ENCODE measurements around the gene PHLPP1.

PHLPP1 gene

DNA sequence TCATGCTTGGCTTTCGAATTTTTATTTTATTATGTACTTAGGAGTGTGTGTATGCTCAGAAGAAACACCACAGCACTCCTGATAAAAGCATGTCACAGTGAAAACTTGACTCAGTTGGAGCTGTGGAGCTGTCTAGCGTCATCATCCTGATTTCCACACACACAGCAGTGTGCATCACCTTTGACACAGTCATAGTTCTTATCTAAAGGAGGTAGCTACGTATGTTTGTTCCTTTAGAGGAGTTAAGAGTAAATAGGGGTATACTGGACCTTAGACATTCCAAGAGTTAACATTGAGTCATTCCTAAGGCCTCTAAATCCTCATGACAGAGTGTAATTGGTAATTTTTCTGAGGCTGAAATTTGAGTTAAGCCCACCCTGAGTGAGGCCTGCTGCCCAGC lies 96.9 kb downstream of the PHLPP1 start:
- DNase-seq = no peak

DNA sequence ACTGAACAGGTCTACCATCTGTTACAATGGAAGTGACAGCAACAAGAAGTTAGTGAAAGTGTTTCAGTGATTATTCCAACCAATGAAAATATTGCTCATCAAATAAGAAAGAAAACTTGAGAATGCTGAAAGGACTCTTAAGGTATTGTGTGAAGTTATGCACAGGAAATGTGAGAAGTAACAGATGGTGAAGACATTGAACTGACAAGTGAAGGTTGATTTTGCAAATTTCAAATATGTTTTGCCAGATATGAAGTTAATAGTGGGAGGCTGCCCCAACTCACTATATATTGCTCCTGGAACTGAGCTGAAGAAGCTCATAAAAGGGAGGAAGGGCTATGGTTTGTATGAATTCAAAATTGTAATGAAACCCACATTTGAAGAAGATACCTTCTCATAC lies 97.5 kb downstream of the PHLPP1 start:
- DNase-seq = no peak

DNA sequence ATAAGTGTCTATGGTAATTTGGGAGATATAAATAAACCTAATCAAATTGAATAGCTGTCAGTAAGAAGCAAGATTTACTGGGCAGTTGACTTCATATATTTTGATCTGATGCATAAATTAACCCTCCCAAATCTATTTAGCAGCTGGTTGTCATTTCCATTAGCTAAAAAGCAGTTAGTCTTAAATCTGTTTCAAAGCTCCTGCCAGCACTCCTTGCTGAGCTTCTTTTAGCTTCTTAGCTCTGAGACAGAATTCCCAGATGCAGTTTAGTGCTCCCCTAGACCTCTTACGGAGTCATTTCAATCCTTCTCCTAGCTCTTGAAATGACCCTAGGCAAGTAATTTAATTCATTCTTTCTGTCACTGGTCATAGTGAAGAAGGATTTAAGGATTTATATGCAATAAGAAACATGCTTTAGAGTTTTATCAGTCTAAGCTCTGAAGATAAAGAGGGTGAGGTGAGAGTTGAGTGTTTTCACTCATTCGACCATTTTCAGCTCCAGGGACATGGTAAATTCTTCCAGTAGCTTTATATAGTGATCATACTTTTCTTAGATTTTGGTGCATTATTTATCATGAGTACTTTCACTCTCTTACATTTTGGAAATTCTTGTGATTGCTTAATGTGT lies 98.9 kb downstream of the PHLPP1 start:
- DNase-seq = no peak

DNA sequence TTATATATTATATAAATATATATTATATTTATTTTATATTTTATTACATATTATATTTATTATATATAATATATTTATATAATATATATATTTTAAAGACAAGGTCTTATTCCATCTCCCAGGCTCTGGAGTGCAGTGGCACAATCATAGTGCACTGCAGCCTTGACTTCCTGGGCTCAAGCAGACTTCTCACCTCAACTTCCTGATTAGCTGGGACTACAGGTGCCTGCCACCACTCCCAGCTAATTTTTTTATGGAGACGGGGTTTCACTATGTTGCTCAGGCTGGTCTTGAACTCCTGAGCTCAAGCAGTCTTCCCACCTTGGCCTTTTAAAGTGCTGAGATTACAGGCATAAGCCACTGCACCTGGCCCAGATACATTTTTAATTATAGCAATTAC lies 110.0 kb downstream of the PHLPP1 start:
- DNase-seq = no peak

DNA sequence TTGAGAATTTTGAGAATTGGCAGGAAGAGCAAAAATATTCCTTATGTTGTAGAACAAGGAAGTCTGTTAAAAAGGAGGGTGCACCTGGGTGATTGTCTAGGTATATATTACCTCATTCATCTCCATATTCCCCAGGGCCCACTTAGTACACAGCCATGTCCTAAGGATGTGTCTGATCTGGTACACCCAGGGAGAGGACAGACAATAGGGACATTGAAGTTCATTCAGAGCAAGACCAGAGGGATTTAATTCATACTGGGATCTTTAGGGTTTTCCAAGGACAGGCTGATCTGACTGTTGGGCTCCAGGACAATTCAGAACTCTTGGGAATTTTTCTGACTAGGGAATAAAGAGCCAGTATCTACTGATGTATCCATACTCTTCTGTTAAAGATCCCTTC lies 112.1 kb downstream of the PHLPP1 start:
- DNase-seq = no peak

DNA sequence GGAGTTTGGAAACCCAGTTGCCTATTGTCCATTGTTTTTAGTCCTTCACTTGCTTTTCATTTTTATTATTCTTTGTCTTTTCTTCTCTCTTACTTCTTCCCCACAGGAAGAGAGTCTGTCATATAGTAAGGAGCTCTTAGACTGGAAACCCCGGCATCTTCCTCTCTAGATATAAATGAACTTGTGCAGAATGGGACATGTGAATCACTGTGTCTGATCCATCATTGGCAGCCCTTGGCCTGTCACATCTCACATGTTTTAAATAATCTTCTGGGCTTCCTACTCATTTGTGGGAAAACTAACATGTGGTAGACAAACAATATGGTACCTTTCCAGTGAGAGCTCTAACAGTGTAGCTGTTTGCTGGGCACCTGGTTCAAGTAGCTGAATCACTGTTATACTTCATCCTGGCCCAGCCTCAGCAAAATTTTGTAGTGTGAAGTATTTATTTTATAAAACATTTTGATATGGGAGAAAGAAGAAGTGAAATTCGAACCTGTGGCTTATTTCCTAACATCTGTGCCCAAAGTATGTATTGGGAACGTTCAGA lies 112.8 kb downstream of the PHLPP1 start:
- no peak for DNase-seq

DNA sequence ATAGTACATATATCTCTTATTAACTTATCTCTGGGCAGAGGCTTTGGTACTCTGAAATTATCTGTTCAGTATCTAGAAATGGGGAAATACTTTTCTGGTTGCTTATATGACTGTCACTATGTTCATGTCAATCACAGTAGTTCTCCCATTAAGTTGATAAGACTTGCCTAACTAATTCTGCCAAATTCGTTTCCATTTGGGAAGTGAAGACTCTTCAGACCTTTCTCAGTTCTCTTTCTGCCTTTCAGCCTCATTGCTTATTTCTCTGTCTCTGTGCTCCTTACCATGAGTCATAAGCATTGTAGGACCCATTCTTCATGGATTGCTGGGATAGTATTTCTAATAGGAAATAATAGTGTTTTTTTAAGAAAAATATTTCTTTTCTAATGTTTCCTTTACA lies 113.5 kb downstream of the PHLPP1 start:
- DNase-seq = no peak

DNA sequence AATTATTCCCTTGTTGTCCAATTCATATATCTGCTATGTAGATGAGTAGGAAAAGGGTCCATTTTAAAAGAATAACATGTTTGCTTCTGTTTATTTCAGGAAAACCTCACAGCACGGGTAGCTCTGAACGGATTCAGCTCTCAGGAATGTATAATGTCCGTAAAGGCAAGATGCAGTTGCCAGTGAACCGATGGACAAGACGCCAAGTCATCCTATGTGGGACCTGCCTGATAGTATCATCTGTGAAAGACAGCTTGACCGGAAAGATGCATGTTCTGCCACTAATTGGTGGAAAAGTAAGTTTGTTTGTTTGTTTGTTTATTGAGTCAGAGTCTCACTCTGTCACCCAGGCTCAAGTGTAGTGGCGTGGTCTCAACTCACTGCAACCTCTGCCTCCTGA lies 114.6 kb downstream of the PHLPP1 start:
- DNase-seq = no peak

DNA sequence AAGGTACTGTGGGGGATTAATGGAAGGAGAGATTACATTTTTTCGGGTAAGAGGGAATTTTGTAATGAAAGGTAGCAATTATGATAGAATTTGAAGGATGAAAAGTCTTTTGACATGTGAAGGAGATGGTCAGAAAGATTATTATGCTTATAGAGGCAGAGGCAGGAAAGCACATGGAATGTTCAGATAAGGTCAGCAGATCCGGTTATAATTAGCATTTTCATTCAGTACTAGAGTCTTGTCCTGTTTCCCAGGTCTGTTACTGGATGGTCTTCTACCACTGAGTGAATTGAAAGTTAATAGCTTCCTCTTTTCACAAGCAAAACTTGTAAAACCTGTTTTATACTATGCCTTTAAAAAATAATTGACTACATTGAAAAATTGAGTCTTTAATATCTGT lies 116.9 kb downstream of the PHLPP1 start:
- no peak for DNase-seq

DNA sequence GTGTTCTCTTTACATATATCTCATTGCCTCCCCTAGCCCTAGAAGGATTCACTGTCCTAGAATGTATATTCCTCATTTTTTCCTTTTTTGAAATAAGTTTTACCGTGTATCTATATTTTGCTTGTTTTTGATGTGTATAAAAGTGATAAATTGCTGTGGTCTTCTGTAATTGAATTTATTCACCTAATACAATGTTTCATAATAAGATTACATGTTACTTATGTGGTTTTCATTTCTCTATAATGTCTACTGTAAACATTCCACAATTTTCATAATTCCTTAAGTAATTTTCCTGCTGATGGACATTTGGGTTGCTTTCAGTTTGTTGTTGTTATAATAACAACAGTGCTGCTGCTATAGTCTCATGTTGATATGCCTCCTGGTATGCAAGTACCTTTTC lies 118.2 kb downstream of the PHLPP1 start:
- no peak for DNase-seq

DNA sequence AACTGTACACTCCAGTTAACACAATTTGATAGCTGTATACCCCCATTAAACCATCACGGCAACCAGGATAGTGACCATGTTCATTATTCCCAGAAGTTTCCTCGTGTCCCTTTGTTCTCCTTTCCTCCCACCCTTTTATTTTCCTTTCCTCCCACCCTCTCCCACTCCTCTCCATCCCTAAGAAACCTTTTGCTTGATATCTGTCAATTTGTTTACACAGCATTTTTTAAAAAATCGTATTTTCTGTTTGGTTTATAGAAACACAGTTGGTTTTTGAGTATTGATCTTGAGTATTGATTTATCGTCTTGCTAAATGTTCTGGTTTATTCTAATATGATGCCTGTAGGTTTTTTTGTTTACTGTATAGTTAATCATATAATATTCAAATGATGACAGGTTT lies 119.4 kb downstream of the PHLPP1 start:
- no peak for DNase-seq

DNA sequence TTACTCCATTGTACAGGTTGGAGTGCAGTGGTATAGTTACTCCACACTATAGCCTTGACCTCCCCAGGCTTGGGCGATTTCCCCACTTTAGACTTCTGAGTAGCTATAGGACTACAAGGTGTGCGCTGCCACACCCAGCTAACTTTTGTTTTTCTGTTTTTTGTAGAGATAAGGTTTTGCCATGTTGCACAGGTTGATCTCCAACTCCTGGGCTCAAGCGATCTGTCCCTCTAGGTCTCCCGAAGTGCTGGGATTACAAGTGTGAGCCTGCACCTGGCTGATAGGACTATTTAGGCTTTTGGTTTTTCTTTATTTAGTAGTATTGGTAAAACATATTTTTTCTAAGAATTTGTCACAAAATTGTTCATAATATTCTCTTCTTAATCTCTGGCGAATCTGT lies 121.7 kb downstream of the PHLPP1 start:
- DNase-seq = no peak

DNA sequence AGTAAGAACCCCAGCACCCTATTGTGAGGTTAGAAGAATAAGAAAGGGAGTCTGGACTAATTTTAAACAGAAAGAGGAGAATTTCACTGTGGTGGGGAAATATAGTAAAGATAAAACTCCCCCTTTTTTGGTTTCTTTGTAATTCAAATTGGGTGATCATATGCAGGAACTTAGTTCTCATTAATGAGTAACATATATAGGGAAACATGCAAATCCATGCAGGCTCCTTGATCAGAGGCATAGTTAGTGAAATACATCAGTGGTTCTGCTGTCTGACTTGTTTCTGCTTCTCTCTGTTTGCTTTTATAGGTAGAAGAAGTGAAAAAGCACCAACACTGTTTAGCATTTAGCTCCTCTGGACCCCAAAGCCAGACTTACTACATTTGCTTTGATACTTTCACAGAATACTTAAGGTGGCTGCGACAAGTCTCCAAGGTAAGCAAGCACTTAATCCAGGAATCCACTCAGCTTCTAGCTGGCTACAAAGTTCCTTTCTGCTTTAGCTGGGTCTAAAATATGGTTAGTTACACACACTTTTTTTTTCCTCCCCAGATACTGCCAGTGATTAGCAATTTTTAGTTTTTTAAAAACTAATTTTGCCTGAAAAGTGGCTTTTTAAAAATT lies 123.2 kb downstream of the PHLPP1 start:
- DNase-seq = no peak

DNA sequence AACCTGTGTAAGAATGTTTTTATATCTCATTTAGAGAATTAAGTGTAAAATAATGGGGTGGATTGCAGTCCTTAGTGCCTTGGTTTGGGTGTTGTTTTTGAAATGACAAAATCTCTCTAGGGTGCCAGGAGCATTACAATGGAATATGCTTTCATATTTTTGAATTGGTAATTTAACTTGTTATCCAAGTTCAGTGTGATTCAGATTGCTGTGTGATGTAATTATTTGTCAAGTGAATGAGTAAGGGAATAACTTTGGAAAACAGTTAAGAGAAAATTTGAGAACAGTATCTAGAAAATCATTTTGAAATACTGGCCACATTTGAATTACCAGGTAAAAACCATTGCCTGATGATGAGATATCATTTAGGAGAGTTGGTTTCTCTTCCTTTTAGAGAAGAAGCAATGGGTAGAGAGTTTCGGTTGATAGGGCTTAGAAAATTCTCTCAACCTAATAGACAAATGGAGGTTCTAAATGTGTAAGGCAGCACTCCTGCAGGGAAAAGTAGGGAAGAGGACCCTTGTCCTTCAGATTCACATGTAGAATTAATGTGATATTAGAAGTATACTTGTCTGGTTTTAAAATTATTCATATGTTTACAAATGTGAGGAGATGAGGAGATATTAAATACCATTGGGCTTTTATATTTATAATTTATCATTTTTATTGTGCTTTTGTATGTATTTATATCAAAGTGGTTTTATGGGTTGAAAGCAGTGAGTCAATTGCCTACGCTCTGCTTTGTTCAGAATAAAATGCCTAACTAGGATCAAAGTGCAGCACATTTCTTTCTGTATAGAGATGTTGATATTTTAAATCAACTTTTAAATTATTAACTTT lies 124.8 kb downstream of the PHLPP1 start:
- DNase-seq = peak in 1 of 5 experiments; percentile 32

DNA sequence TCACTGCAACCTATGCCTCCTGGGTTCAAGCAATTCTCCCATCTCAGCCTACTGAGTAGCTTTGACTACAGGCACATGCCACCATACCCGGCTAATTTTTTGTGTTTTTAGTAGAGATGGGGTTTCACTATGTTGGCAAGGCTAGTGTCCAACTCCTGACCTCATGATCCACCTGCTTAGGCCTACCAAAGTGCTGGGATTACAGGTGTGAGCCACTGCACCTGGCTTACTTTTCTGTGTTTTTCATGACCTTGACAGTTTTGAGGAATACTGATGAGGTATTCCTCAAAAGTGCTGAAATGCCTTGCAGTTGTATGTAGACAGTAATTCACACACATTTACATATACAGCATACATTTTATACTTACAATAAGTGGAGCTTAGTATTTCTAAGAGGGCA lies 126.1 kb downstream of the PHLPP1 start:
- no peak for DNase-seq

DNA sequence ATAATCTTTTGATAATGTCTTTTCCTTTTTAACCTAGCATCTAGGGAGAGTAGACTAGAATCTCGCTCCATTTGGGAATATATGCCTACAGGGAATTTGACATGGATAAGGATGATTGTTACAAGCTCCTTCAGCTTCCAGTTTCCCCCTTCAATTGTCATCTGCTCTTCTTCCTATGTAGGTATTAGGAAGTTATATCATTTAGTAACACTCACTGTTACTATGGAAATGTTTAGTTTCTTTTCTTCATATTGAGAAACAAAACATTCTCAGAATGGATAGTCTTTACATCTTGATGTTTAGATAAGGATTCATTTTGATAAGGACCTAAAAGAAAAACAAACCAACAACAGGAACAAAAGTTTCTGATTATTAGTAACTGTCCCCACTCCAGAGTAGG lies 127.6 kb downstream of the PHLPP1 start:
- peak in 1 of 5 experiments; percentile 63 for DNase-seq

DNA sequence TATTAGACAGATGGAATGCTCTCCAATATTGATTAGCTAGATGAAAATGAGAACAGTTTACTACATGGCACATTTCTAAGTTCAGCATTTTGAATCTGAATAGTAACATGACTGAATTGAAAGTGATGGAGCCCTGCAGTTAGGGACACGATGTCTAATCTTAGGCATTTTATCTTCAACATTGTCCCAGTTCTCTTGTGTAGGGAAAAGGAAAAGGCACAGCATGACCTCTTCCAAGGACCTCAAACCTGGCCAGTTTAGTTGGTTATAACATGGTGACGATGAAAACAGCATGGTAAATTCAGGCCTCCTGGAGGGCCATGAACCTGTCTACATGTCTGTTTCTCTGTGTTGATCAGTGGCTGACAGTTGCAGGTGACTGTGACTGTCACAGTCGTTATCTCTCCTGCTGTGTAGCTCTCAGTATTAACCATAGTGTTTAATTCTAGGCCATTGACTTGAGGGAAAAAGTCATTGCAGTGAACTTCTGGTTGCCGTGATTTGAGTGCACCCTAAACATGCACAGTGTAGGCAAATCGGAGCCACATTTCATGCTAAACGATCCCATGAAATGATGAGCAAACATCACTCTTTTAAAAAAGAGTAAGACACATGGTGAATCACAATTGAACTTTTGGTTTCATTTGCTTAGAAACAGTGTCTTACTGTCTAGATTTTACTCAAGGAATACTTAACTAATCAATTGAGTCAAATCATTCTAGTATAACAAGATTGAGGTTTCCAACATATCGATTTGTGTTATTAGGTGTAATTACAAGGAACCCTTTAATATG lies 129.7 kb downstream of the PHLPP1 start:
- peak in 2 of 5 experiments; percentile 10 to 84 for DNase-seq

DNA sequence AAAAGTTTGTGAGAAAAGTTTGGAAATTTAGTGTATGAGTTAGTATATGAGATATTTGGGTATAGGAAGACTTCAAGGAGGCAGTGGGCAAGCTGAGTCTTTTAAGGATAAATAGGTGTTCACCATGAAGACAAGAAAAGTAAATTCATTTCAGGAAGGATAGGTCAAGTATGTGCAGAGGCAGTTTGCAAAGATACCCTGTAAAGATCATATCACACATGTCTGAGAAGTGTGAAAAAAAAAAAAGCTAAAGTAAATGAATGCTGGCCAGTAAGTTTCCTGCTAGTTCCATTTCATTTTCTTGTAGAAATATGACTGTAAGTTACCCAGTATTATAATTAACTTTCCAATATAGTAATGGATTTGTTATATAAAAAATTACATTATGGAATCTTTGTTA lies 131.0 kb downstream of the PHLPP1 start:
- DNase-seq = peak in 1 of 5 experiments; percentile 68

DNA sequence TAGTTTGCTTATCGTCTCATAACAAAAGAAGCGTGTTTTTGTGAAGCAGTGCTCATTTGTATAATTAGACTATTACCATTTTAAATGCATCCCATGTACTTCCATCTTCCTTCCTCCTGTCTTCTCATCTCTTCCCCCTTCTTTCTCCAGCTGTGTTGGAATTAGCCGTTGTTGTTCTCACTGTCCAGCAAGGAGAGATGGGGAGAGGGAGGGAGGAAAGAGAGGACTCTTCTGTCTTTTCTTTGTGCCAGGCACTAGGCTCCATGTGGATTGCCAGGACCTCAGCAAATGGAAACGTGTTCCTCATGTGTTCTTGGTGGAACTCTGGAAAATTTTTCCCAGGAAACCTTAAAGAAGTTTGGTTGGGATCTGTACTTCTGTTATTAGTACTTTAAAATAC lies 131.7 kb downstream of the PHLPP1 start:
- DNase-seq = no peak

DNA sequence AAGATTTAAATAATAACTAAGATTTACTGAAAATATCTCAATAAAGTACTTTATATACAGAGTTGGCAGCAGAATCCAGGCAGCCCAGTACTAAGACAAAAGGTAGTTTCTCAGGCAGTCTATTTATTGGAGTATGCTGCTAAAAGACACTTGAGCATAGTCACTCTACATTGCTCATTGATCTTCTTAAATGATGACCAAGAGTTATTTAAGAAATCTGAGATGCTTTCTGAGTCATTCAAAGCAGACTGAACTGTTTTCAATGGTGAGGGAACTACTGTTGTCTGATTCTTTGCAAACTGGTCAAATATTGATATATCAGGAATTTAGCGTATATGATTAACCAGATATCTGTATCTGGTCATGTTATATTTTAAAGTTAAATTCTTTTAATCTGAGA lies 133.6 kb downstream of the PHLPP1 start:
- no peak for DNase-seq

DNA sequence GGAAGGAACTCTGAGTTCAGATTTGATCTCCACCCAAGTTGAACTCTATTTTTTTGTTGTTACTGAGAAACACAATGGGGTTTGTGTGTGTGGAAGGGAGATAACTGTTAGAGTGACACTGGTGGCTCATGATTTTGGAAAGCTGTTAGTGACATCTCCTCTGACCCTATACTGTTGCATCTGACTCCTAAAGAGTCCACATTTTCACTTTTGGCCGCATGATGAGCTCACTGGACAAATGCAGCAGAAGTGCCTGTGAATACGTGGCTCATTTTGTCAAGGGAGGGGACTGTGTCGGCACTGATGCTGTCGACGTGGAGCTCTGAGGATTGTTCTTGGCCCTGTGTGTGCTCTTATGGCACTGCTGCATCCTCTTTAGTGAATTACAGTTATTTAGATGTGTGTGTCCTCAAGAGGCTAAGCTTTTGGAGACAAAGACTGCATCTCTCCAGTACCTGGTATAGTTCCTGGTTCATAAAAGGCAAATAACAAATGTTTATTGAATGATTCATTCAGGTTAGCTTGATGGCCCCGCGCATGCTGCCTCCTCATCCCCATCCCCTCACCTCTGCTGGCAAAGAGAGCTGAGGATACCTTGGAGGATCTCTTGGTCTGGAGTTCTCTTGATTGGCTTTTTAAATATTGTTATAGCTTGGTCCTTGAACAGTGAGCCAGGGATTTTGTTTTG lies 135.4 kb downstream of the PHLPP1 start:
- no peak for DNase-seq

DNA sequence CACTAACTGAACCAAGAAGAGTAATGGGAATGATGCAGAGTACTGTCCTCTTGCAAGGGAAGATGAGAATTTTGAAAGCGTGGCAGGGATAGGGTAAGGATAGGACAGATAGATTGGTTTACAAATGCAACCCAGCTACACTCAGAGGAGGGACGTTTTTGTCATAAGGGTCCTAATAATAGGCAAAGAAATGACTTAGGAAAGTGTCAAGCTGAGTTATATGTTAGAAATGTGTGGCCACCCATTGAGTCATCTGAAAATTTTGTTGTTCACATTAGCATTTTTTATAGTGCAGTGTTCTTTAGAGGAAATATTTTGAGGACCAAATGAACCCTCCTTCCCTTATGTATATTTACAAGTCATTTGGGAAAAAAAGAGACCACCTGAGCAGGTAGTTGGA lies 137.5 kb downstream of the PHLPP1 start:
- DNase-seq = no peak

Data from T-helper 2 cell (primary cell).